Kidney epithelial cell (primary cell): Measurements from ENCODE around the gene GLYATL1. TPM values are rescaled to one million over a fixed set of nuclear protein-coding genes. Genes with fewer than 3 reads are reported as not detected.

Experiments used
- DNase-seq: peaks from one replicate; pipeline ENCODE4 v3.0.0-alpha.2; 2010; ENCODE audit warnings: low read depth
- H3K27me3 ChIP-seq: 2 replicates; pipeline ENCODE4 v1.6.0; 2011; ENCODE audit warnings: low read length; ENCODE audit not compliant: control insufficient read depth, insufficient read depth
- H3K36me3 ChIP-seq: 2 replicates; pipeline ENCODE4 v1.5.1; 2011; ENCODE audit warnings: low read length; ENCODE audit not compliant: control insufficient read depth, insufficient read depth
- H3K4me3 ChIP-seq: 2 replicates; pipeline ENCODE4 v1.5.1; 2011; ENCODE audit warnings: low read depth, mild to moderate bottlenecking, control low read depth, low read length
- CTCF ChIP-seq: IDR thresholded peaks from 2 replicates; pipeline ENCODE4 v1.5.1; 2011; ENCODE audit warnings: mild to moderate bottlenecking, moderate library complexity, low read length, control low read depth, inconsistent platforms; ENCODE audit not compliant: insufficient read depth, poor library complexity, severe bottlenecking
- total RNA-seq: library from RNA; depleted of rRNA; stranded (reverse); fragments of >200 nt; gene quantifications from 2 replicates; pipeline ENCODE4 v1.2.3, GENCODE V29; 2015

GLYATL1 gene
- total RNA-seq, 1 donor from 2014 or later, result 0.84 TPM

- peak; percentile 11 for TF ChIP-seq CTCF
- H3K27me3 ChIP-seq, result no peaks in the 10 kb centered on the region
- H3K36me3 ChIP-seq, result no peaks in the 10 kb centered on the region
- no peak for DNase-seq
- peak overlapping the region; percentile 49 for H3K4me3 ChIP-seq
Observed at GRCh38 chr11:58905011-58905720, 34.1 kb upstream of the GLYATL1 start.

- peak; percentile 70 for DNase-seq
- H3K36me3 ChIP-seq, result no peaks in the 10 kb centered on the region
- H3K27me3 ChIP-seq, result no peaks in the 10 kb centered on the region
- peak overlapping the region; percentile 49 for H3K4me3 ChIP-seq
- TF ChIP-seq CTCF, result peak; percentile 50
Observed at GRCh38 chr11:58905721-58906547, 33.4 kb upstream of the GLYATL1 start.

- DNase-seq, result no peak
- Histone ChIP-seq H3K36me3 (no peaks in the 10 kb centered on the region), H3K27me3 (no peaks in the 10 kb centered on the region), H3K4me3 (no peak overlapping the region)
- TF ChIP-seq CTCF, result no peak
Observed at GRCh38 chr11:58907780-58908179, 31.5 kb upstream of the GLYATL1 start.

GRCh38 chr11:58912124-58912523 lies 27.2 kb upstream of the GLYATL1 start:
- no peaks in the 10 kb centered on the region for H3K27me3 ChIP-seq
- no peak for TF ChIP-seq CTCF
- DNase-seq, result no peak
- no peaks in the 10 kb centered on the region for H3K36me3 ChIP-seq
- no peak overlapping the region for H3K4me3 ChIP-seq

GRCh38 chr11:58913685-58914084 lies 25.6 kb upstream of the GLYATL1 start:
- H3K27me3 ChIP-seq, result no peaks in the 10 kb centered on the region
- no peak for TF ChIP-seq CTCF
- H3K4me3 ChIP-seq, result no peak overlapping the region
- no peak for DNase-seq
- H3K36me3 ChIP-seq, result no peaks in the 10 kb centered on the region
